WTC11 (cell line): ENCODE measurements around the gene ZMIZ1. TPM values are rescaled to one million over a fixed set of nuclear protein-coding genes. Genes with fewer than 3 reads are reported as not detected.
"Not testable (repeated sequence)": the region's sequence is repeated elsewhere in the genome, so short reads cannot be mapped to it uniquely, and the experiment has no call there.

Source experiments
- ATAC-seq: fragments of 200-7000 bp; cut with Tn5 transposase; 2 replicates; pipeline ENCODE4 v1.10.0; 2021; ENCODE audit warnings: mild to moderate bottlenecking, moderate library complexity
- CTCF ChIA-PET: fragments of 300-600 bp; sonication (Branson Sonifier 250); formaldehyde crosslinking; loops from one replicate; lab custom pipeline; 2021; ENCODE audit warnings: antibody characterized with exemption; lab: Charles Lee
- POLR2A ChIA-PET: fragments of 350-600 bp; sonication (Branson Sonifier 250); formaldehyde crosslinking; loops from one replicate; lab custom pipeline; 2021; ENCODE audit warnings: antibody characterized with exemption; lab: Charles Lee
- DNase-seq: peaks from one replicate; pipeline ENCODE4 v3.0.0; 2021; ENCODE audit warnings: low spot score
- H3K27ac Mint-ChIP-seq: 2 replicates; pipeline ENCODE4 v1.8.0; 2021; ENCODE audit warnings: mixed read lengths
- H3K27me3 Mint-ChIP-seq: 2 replicates; pipeline ENCODE4 v1.8.0; 2021; ENCODE audit warnings: low read depth, mild to moderate bottlenecking, moderate library complexity, mixed read lengths
- H3K36me3 Mint-ChIP-seq: 2 replicates; pipeline ENCODE4 v1.8.0; 2021; ENCODE audit warnings: mixed read lengths
- H3K4me1 Mint-ChIP-seq: 2 replicates; pipeline ENCODE4 v1.8.0; 2022; ENCODE audit warnings: mixed read lengths
- H3K4me3 Mint-ChIP-seq: 2 replicates; pipeline ENCODE4 v1.8.0; 2021; ENCODE audit warnings: mild to moderate bottlenecking, moderate library complexity, mixed read lengths
- H3K9me3 Mint-ChIP-seq: 2 replicates; pipeline ENCODE4 v1.8.0; 2021; ENCODE audit warnings: mixed read lengths
- ATF2 ChIP-seq: sonication (generic); formaldehyde crosslinking; IDR thresholded peaks from 2 replicates; pipeline ENCODE4 v1.8.1; 2022; ENCODE audit warnings: low read depth, missing genetic modification reagents, borderline replicate concordance
- JUN ChIP-seq: sonication (generic); formaldehyde crosslinking; IDR thresholded peaks from 2 replicates; pipeline ENCODE4 v1.8.0; 2023; ENCODE audit warnings: mild to moderate bottlenecking, missing genetic modification reagents
- KAT7 ChIP-seq: sonication (generic); formaldehyde crosslinking; IDR thresholded peaks from 2 replicates; pipeline ENCODE4 v1.8.1; 2023; ENCODE audit warnings: missing genetic modification reagents, mild to moderate bottlenecking, borderline replicate concordance
- NFATC4 ChIP-seq: fragments of 250-450 bp; sonication (Bioruptor Pico); IDR thresholded peaks from 2 replicates; pipeline ENCODE4 v1.9.0; 2021; ENCODE audit warnings: mild to moderate bottlenecking
- NFE2L1 ChIP-seq: sonication (generic); formaldehyde crosslinking; IDR thresholded peaks from 2 replicates; pipeline ENCODE4 v1.8.1; 2023; ENCODE audit warnings: missing genetic modification reagents
- OVOL2 ChIP-seq: fragments of 250-450 bp; sonication (Bioruptor Pico); IDR thresholded peaks from 2 replicates; pipeline ENCODE4 v1.9.0; 2021; ENCODE audit warnings: mild to moderate bottlenecking, borderline replicate concordance
- PREB ChIP-seq: sonication (generic); formaldehyde crosslinking; IDR thresholded peaks from 2 replicates; pipeline ENCODE4 v1.8.1; 2022; ENCODE audit warnings: mild to moderate bottlenecking, missing genetic modification reagents, moderate library complexity, borderline replicate concordance
- TEAD4 ChIP-seq: sonication (generic); formaldehyde crosslinking; IDR thresholded peaks from 2 replicates; pipeline ENCODE4 v1.8.0; 2022; ENCODE audit warnings: mild to moderate bottlenecking, missing genetic modification reagents
- ZBTB43 ChIP-seq: sonication (generic); formaldehyde crosslinking; IDR thresholded peaks from 2 replicates; pipeline ENCODE4 v1.8.1; 2023; ENCODE audit warnings: mild to moderate bottlenecking, missing genetic modification reagents
- ZNF121 ChIP-seq: sonication (generic); formaldehyde crosslinking; IDR thresholded peaks from 2 replicates; pipeline ENCODE4 v1.8.0; 2023; ENCODE audit warnings: missing genetic modification reagents
- ZNF423 ChIP-seq: fragments of 250-450 bp; sonication (Bioruptor Pico); IDR thresholded peaks from 2 replicates; pipeline ENCODE4 v2.1.2; 2022; ENCODE audit warnings: mild to moderate bottlenecking, moderate library complexity
- ZNF671 ChIP-seq: fragments of 250-450 bp; sonication (Bioruptor Pico); IDR thresholded peaks from 2 replicates; pipeline ENCODE4 v1.8.0; 2021; ENCODE audit warnings: mild to moderate bottlenecking
- total RNA-seq: library from RNA; stranded (reverse); gene quantifications from 3 replicates; pipeline ENCODE4 v1.2.3, GENCODE V29; 2021
- TF ChIP-seq, protein P1 (sequence below): fragments of 250-450 bp; sonication (Bioruptor Pico); IDR thresholded peaks from 2 replicates; pipeline ENCODE4 v2.1.2; 2022; ENCODE audit warnings: mild to moderate bottlenecking, moderate library complexity
- TF ChIP-seq, protein P2 (sequence below): fragments of 200-600 bp; IDR thresholded peaks from 2 replicates; pipeline ENCODE4 v1.8.0; 2022; ENCODE audit warnings: antibody characterized with exemption
- TF ChIP-seq, protein P3 (sequence below): sonication (generic); formaldehyde crosslinking; IDR thresholded peaks from 2 replicates; pipeline ENCODE4 v1.8.0; 2022; ENCODE audit warnings: mild to moderate bottlenecking, missing genetic modification reagents
- TF ChIP-seq, protein P4 (sequence below): fragments of 250-450 bp; sonication (Bioruptor Pico); conservative IDR thresholded peaks from 2 replicates; pipeline ENCODE4 v1.9.0; 2021; ENCODE audit warnings: mild to moderate bottlenecking

Gene ZMIZ1
- total RNA-seq, 1 experiment from 2014 or later: 44.4 TPM

- TF ChIP-seq PREB: no peak
Measured at GRCh38 chr10:79275431-79275851, 206.7 kb downstream of the ZMIZ1 start (continued).

DNA sequence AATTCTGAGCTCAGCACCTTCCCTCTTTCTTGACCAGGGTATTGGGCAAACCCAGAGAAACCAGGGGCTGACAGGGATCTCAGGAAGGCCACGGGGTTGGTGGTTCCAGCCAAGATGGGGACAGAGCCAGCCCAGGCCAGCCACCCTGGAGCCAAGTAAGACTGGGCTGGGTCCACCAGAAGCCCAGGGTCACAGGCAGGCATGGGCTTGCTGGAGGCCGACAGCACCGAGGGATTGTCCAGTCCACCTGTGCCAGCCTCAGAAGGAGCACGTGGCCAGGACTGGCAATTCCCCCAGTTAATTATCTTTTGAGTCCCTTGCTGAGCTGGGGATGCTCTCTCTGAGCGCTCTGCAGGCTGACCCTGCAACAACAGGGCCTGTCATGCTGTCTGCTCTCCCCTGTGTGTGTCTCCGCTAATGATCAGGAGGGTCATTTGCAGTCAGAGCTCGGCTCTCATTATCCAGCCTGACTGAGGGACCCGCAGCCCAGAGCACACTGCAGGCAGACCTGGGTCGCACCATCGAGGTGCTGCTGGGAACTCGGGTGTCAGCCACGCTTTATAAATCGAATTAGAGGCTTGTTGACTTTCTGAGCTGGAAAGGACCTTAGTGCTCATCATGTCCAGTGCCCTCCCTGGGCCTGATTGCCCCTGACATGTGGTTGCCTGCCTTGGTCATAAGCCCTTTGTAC is 209.0 kb downstream of the ZMIZ1 start:
- Mint-ChIP-seq H3K4me3 (no peak overlapping the region), H3K27ac (no peak overlapping the region), H3K27me3 (no peaks in the 10 kb centered on the region), H3K36me3 (peaks cover 20% of the 10 kb centered on the region), H3K4me1 (no peaks in the 10 kb centered on the region; the same call in 1 of the 2 replicates), H3K9me3 (no peaks in the 10 kb centered on the region)
- ChIA-PET CTCF (interaction anchor here (1.0 kb wide), 1 partner anchor 10 kb away, joined by 4 read pairs; no protein-coding TSS in a partner anchor), POLR2A (no interaction called here)
- no peak for ATAC-seq
- TF ChIP-seq ZBTB43 (CRISPR knock-in tag): no peak
- TF ChIP-seq TEAD4 (CRISPR knock-in tag): no peak
- TF ChIP-seq KAT7 (CRISPR knock-in tag): no peak
- TF ChIP-seq ZNF423 (CRISPR knock-in tag): no peak
- TF ChIP-seq, protein P1, sequence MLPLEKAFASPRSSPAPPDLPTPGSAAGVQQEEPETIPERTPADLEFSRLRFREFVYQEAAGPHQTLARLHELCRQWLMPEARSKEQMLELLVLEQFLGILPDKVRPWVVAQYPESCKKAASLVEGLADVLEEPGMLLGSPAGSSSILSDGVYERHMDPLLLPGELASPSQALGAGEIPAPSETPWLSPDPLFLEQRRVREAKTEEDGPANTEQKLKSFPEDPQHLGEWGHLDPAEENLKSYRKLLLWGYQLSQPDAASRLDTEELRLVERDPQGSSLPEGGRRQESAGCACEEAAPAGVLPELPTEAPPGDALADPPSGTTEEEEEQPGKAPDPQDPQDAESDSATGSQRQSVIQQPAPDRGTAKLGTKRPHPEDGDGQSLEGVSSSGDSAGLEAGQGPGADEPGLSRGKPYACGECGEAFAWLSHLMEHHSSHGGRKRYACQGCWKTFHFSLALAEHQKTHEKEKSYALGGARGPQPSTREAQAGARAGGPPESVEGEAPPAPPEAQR (CRISPR knock-in tag): no peak
- TF ChIP-seq ATF2: no peak
- TF ChIP-seq JUN (CRISPR knock-in tag): no peak
- TF ChIP-seq, all 79 proteins: peak for 0
- DNase-seq: no peak

DNA sequence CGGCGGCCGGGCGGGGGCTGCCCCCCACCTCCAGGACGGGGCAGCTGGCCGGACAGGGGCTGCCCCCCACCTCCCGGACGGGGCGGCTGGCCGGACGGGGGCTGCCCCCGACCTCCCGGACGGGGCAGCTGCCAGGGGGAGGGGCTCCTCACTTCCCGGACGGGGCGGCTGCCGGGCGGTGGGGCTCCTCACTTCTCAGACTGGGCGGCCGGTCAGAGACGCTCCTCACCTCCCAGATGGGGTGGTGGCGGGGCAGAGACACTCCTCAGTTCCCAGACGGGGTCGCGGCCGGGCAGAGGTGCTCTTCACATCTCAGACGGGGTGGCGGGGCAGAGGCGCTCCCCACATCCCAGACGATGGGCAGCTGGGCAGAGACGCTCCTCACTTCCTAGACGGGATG is 210.3 kb downstream of the ZMIZ1 start:
- H3K4me3 Mint-ChIP-seq, H3K27me3 Mint-ChIP-seq, ATAC-seq, POLR2A ChIA-PET, H3K27ac Mint-ChIP-seq, H3K9me3 Mint-ChIP-seq, H3K4me1 Mint-ChIP-seq, DNase-seq, CTCF ChIA-PET: not testable (repeated sequence)
- H3K36me3 Mint-ChIP-seq: peaks cover 20% of the 10 kb centered on the region

- no peak overlapping the region for H3K27ac Mint-ChIP-seq
- TF ChIP-seq ZNF121 (CRISPR knock-in tag) (no peak), ZBTB43 (CRISPR knock-in tag) (no peak), NFE2L1 (CRISPR knock-in tag) (no peak), NFATC4 (CRISPR knock-in tag) (no peak), OVOL2 (CRISPR knock-in tag) (no peak), JUN (CRISPR knock-in tag) (no peak), ATF2 (no peak), ZNF671 (no peak)
- TF ChIP-seq, protein P2, sequence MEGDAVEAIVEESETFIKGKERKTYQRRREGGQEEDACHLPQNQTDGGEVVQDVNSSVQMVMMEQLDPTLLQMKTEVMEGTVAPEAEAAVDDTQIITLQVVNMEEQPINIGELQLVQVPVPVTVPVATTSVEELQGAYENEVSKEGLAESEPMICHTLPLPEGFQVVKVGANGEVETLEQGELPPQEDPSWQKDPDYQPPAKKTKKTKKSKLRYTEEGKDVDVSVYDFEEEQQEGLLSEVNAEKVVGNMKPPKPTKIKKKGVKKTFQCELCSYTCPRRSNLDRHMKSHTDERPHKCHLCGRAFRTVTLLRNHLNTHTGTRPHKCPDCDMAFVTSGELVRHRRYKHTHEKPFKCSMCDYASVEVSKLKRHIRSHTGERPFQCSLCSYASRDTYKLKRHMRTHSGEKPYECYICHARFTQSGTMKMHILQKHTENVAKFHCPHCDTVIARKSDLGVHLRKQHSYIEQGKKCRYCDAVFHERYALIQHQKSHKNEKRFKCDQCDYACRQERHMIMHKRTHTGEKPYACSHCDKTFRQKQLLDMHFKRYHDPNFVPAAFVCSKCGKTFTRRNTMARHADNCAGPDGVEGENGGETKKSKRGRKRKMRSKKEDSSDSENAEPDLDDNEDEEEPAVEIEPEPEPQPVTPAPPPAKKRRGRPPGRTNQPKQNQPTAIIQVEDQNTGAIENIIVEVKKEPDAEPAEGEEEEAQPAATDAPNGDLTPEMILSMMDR: no peak
- TF ChIP-seq, protein P3, sequence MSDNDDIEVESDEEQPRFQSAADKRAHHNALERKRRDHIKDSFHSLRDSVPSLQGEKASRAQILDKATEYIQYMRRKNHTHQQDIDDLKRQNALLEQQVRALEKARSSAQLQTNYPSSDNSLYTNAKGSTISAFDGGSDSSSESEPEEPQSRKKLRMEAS (CRISPR knock-in tag): no peak
- TF ChIP-seq, protein P4, sequence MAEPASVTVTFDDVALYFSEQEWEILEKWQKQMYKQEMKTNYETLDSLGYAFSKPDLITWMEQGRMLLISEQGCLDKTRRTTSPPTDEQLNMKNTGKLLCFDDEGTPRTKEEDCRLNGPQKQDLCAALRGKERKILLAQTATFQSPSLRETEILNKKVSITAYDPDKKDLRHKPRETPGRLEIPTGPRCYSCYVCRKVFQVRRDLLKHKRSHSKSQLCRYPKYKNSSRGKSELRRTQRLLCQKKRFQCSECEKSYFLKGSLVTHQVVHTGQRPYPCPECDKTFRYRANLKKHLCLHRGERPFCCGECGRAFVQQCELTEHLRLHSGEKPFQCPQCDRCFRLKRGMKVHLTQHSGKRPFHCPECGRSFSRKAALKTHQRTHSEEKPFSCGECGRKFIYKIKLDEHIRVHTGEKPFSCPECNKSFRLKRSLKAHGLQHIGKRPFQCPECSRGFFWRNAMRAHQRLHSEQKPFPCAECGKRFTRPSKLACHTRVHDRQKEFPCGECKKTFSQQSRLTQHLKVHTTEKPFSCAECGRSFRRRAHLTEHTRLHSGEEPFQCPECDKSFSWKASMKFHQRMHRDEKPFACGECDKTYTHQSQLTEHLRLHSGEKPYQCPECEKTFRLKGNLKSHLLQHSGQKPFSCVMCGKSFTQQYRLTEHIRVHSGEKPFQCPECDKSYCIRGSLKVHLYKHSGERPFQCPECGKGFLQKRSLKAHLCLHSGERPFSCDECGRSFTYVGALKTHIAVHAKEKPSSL: no peak
Measured at GRCh38 chr10:79280956-79281355, 212.2 kb downstream of the ZMIZ1 start.

More at GRCh38 chr10:79280956-79281355, 212.2 kb downstream of the ZMIZ1 start:
- no peak for ATAC-seq
- POLR2A ChIA-PET: no interaction called here
- no peak for DNase-seq
- Mint-ChIP-seq H3K36me3 (peaks cover 20% of the 10 kb centered on the region), H3K27me3 (no peaks in the 10 kb centered on the region), H3K9me3 (no peaks in the 10 kb centered on the region), H3K4me1 (no peaks in the 10 kb centered on the region), H3K4me3 (no peak overlapping the region)
- CTCF ChIA-PET: interaction anchor here (0.8 to 1.8 kb wide), 3 partner anchors 12 to 45 kb away, joined by 3 to 9 read pairs (median 3); no protein-coding TSS in a partner anchor
